HEK293T (cell line): ENCODE data around the gene CCL17.
A peak's percentile ranks its signal among the peaks of the same experiment; 100 is the strongest.

Source experiments
- CTCF ChIA-PET: fragments of 350-600 bp; formaldehyde crosslinking; extraction: SDS; loops from one replicate; lab custom pipeline; 2021; ENCODE audit warnings: antibody characterized with exemption, inconsistent platforms; lab: Yijun Ruan, JAX
- POLR2A ChIA-PET: fragments of 350-600 bp; formaldehyde crosslinking; extraction: SDS; loops from one replicate; lab custom pipeline; 2020; ENCODE audit warnings: antibody characterized with exemption, inconsistent platforms; lab: Yijun Ruan, JAX
- DNase-seq: peaks from one replicate; pipeline ENCODE4 v3.0.0; 2012; ENCODE audit warnings: mixed read lengths; ENCODE audit errors: extremely low spot score
- ARNT ChIP-seq: fragments of 450-650 bp; IDR thresholded peaks from 2 replicates; pipeline ENCODE4 v1.6.1; 2017; ENCODE audit warnings: mild to moderate bottlenecking
- BHLHE40 ChIP-seq: fragments of 450-650 bp; IDR thresholded peaks from 2 replicates; pipeline ENCODE4 v1.6.1; 2016; ENCODE audit warnings: mild to moderate bottlenecking, moderate library complexity, borderline replicate concordance
- CTBP1 ChIP-seq: fragments of 450-650 bp; IDR thresholded peaks from 2 replicates; pipeline ENCODE4 v1.6.1; 2016; ENCODE audit warnings: borderline replicate concordance
- ELF4 ChIP-seq: fragments of 450-650 bp; IDR thresholded peaks from 2 replicates; pipeline ENCODE4 v1.6.1; 2017; ENCODE audit warnings: antibody characterized with exemption
- FOXA1 ChIP-seq: fragments of 450-650 bp; IDR thresholded peaks from 2 replicates; pipeline ENCODE4 v1.6.1; 2016; ENCODE audit warnings: mild to moderate bottlenecking
- FOXK2 ChIP-seq: fragments of 450-650 bp; IDR thresholded peaks from 2 replicates; pipeline ENCODE4 v1.6.1; 2016; ENCODE audit warnings: mild to moderate bottlenecking
- FOXM1 ChIP-seq: fragments of 450-650 bp; IDR thresholded peaks from 2 replicates; pipeline ENCODE4 v1.6.1; 2017; ENCODE audit warnings: mild to moderate bottlenecking, borderline replicate concordance
- HDGF ChIP-seq: fragments of 450-650 bp; IDR thresholded peaks from 2 replicates; pipeline ENCODE4 v1.6.1; 2017; ENCODE audit warnings: antibody characterized with exemption, borderline replicate concordance
- L3MBTL2 ChIP-seq: fragments of 450-650 bp; conservative IDR thresholded peaks from 2 replicates; pipeline ENCODE4 v1.6.1; 2016; ENCODE audit warnings: mild to moderate bottlenecking
- LEF1 ChIP-seq: fragments of 450-650 bp; IDR thresholded peaks from 2 replicates; pipeline ENCODE4 v1.6.1; 2017; ENCODE audit warnings: mild to moderate bottlenecking, borderline replicate concordance
- NFRKB ChIP-seq: fragments of 450-650 bp; IDR thresholded peaks from 2 replicates; pipeline ENCODE4 v1.6.1; 2016; ENCODE audit warnings: mild to moderate bottlenecking, moderate library complexity
- PKNOX1 ChIP-seq: fragments of 450-650 bp; IDR thresholded peaks from 2 replicates; pipeline ENCODE4 v1.6.1; 2016
- SP1 ChIP-seq: fragments of 450-650 bp; IDR thresholded peaks from 2 replicates; pipeline ENCODE4 v1.6.1; 2017
- SUZ12 ChIP-seq: fragments of 450-650 bp; IDR thresholded peaks from 2 replicates; pipeline ENCODE4 v1.6.1; 2016; ENCODE audit warnings: mild to moderate bottlenecking
- TARDBP ChIP-seq: fragments of 450-650 bp; IDR thresholded peaks from 2 replicates; pipeline ENCODE4 v1.6.1; 2016
- ZNF384 ChIP-seq: fragments of 450-650 bp; IDR thresholded peaks from 2 replicates; pipeline ENCODE4 v1.6.1; 2016

Gene CCL17

GRCh38 chr16:57444711-57445110 lies 40.1 kb downstream of the CCL17 start:
- ChIA-PET POLR2A (no interaction called here), CTCF (interaction anchor here (1.3 kb wide), 1 partner anchor 18 kb away, joined by 5 read pairs; the partner anchor contains the start of gene POLR2C)
- no peak for TF ChIP-seq SP1
- TF ChIP-seq CTBP1 = no peak
- TF ChIP-seq ZNF384 = no peak
- no peak for TF ChIP-seq LEF1
- no peak for TF ChIP-seq PKNOX1
- TF ChIP-seq FOXA1 = no peak
- no peak for TF ChIP-seq ARNT
- TF ChIP-seq SUZ12 = no peak
- no peak for TF ChIP-seq ELF4
- no peak for TF ChIP-seq FOXM1
- no peak for DNase-seq

- POLR2A ChIA-PET = no interaction called here
Observed at GRCh38 chr16:57445510-57445909, 40.9 kb downstream of the CCL17 start.

GRCh38 chr16:57446531-57447185 lies 42.1 kb downstream of the CCL17 start:
- TF ChIP-seq ZNF384 (no peak), L3MBTL2 (no peak), ELF4 (no peak), PKNOX1 (0 out of 2 replicates have a peak, but pooled peaks have one; percentile 21)
- DNase-seq = peak; percentile 43
- POLR2A ChIA-PET = interaction anchor here (0.7 to 2.2 kb wide), 27 partner anchors 8 to 364 kb away, joined by 3 to 27 read pairs (median 4); partner anchors contain the start of genes CCDC102A, DOK4 and POLR2C
- CTCF ChIA-PET = interaction anchor here (0.6 to 1.4 kb wide), 3 partner anchors 14 to 30 kb away, joined by 3 to 10 read pairs (median 5); partner anchors contain the start of gene POLR2C

More at GRCh38 chr16:57445510-57445909, 40.9 kb downstream of the CCL17 start:
- no peak for DNase-seq
- CTCF ChIA-PET = interaction anchor here (0.7 kb wide), 1 partner anchor 278 kb away, joined by 6 read pairs; no protein-coding TSS in a partner anchor
- TF ChIP-seq ARNT = no peak
- no peak for TF ChIP-seq SP1
- TF ChIP-seq ZNF384 = no peak
- TF ChIP-seq CTBP1 = no peak
- TF ChIP-seq HDGF = no peak

GRCh38 chr16:57447186-57447962 lies 42.8 kb downstream of the CCL17 start, which contains the start of the genes CIAPIN1 and COQ9:
Gene CIAPIN1 (minus strand): TSS chr16:57447385. CDS start chr16:57440928, 6,457 bp downstream.
Gene COQ9 (plus strand): TSS chr16:57447479. CDS start chr16:57447506, 27 bp downstream.
- TF ChIP-seq NFRKB (peak; percentile 88), ELF4 (peak; percentile 82; the same call in 1 of the 2 replicates), L3MBTL2 (peak; percentile 24; the same call in 1 of the 2 replicates), SP1 (peak; percentile 28; the same call in 1 of the 2 replicates), FOXK2 (no peak), FOXM1 (no peak), BHLHE40 (no peak), LEF1 (no peak), FOXA1 (no peak), HDGF (no peak), ZNF384 (no peak), SUZ12 (no peak), TARDBP (no peak)
- peak; percentile 95 for DNase-seq
- CTCF ChIA-PET = interaction anchor here (1.0 to 1.4 kb wide), 2 partner anchors 13 to 15 kb away, joined by 3 to 10 read pairs; partner anchors contain the start of gene POLR2C
- POLR2A ChIA-PET = interaction anchor here (0.5 to 2.2 kb wide), 26 partner anchors 8 to 147 kb away, joined by 3 to 27 read pairs (median 4); partner anchors contain the start of genes CCDC102A, DOK4 and POLR2C

GRCh38 chr16:57452021-57452420 lies 47.5 kb downstream of the CCL17 start:
- POLR2A ChIA-PET = no interaction called here
- no peak for DNase-seq
- no peak for TF ChIP-seq FOXA1
- TF ChIP-seq TARDBP = no peak
- no peak for TF ChIP-seq FOXK2
- no peak for TF ChIP-seq ZNF384
- TF ChIP-seq LEF1 = no peak
- no peak for TF ChIP-seq ARNT
- TF ChIP-seq PKNOX1 = no peak
- CTCF ChIA-PET = no interaction called here
